Heart left ventricle (tissue), 13 donors: ENCODE measurements around the gene KCNJ2.

Experiments
- CTCF ChIP-seq, 12 donors: fragments of 200-600 bp; sonication (generic) in 4 of 12; IDR thresholded peaks; one replicate each; pipeline versions ENCODE4 v1.5.0 to v1.8.0; 2018 to 2022; ENCODE audit warnings: antibody characterized with exemption in 12 of 12, mild to moderate bottlenecking in 5 of 12
- POLR2A ChIP-seq, 2 donors: fragments of 450-650 bp; IDR thresholded peaks; one replicate each; pipeline ENCODE4 v1.6.1; 2017; ENCODE audit warnings: antibody characterized with exemption in 2 of 2, mild to moderate bottlenecking in 2 of 2, moderate library complexity in 2 of 2
- donor health status: ischemic (EF 13 %, LVEDD 7.1; RV severe dilation, severe dysfunction).
- donor health status: DM: no; HTN: yes; CAD: no.
- donor health status: DM: no; HTN: no; CAD: no.
- donor health status: ischemic (EF 25% LVEDD 6.9; RV normal size, moderate dysfunction).
- donor health status: ischemic (EF 25% LVEDD 5.7; RV mildly dilated, moderate dysfunction).
- donor health status: ischemic (EF 35%, LVEDD 5.7; RV mildly dilated, moderate dysfunction).
- donor health status: nonischemic (EF 11% LVEDD 7.7; RV severe dilation, severe dysfunction).
- donor health status: DM: yes; HTN: yes; CAD: no.
- donor health status: PGD.
- donor health status: ischemic (EF 29% LVEDD 5.4; RV normal size, mild dysfunction).
- donor health status: nonischemic (EF 23%, LVEDD 6.1; RV moderate dilation, normal function).

DNA sequence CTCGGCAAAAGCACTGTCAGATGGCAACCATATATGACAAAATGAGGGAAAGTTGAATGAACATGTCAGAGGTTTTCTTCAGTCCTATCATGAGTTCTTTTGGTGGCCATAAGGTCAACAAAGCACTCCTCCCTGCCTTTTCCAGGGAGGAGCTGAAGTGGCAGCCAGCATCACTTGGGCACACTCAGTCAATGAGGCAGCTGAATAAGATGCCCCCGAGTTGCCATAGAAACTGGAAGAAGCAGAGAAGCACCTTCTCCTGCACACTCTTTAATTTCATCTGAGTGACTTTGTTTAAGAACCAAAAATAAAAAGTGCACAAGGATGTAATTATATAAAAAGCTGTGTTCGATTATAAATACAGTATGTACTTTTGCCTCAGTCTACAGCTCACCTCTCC, 16.0 kb downstream of the KCNJ2 start:
- TF ChIP-seq CTCF (IDR thresholded peaks at IDR 0.05): no peak
- TF ChIP-seq POLR2A (IDR thresholded peaks at IDR 0.05): no peak
